ENCODE data around the gene FBXO27. TPM values are rescaled to one million over a fixed set of nuclear protein-coding genes. Genes with fewer than 3 reads are reported as not detected.

Gene FBXO27
- total and polyA plus RNA-seq, 2 of the 8 experiments (the other 6 are each of a cell fraction or from before 2014, with no cell fraction given): 10.9 to 25.5 TPM

GRCh38 chr19:39078436-39079200 is 46.3 kb upstream of the FBXO27 start (continued):
- TF ChIP-seq CHD7 (IDR thresholded peaks at IDR 0.05; ENCODE audit: insufficient replicate concordance, low read length): no peak

All from H1 (cell line).